HL-60 (cell line): ENCODE data around the gene SPIB.

Experiments used
- CTCF ChIP-seq: IDR thresholded peaks from one replicate; pipeline ENCODE4 v1.5.1; 2011; ENCODE audit warnings: low read length, control low read depth, inconsistent platforms; ENCODE audit not compliant: insufficient read depth
- GABPA ChIP-seq: IDR thresholded peaks from 2 replicates; pipeline ENCODE4 v1.6.1; 2012; ENCODE audit warnings: low read depth
- POLR2AphosphoS5 ChIP-seq: IDR thresholded peaks from 2 replicates; pipeline ENCODE4 v1.6.1; 2012; ENCODE audit warnings: low read depth

- TF ChIP-seq CTCF (no peak), POLR2AphosphoS5 (no peak), GABPA (no peak)
Measured at GRCh38 chr19:50460161-50460765, 41.5 kb downstream of the SPIB start.
